ENCODE results near the gene RHOBTB1. TPM values are rescaled to one million over a fixed set of nuclear protein-coding genes. Genes with fewer than 3 reads are reported as not detected.
"Not testable (repeated sequence)": the region's sequence is repeated elsewhere in the genome, so short reads cannot be mapped to it uniquely, and the experiment has no call there.

Gene RHOBTB1
- total RNA-seq, 1 donor from 2014 or later: 11.0 TPM

GRCh38 chr10:60835049-60835448 lies 108.9 kb downstream of the RHOBTB1 start:
- Histone ChIP-seq H3K4me1 (no peaks in the 10 kb centered on the region), H3K4me3 (no peak overlapping the region), H3K9me3 (no peaks in the 10 kb centered on the region), H3K27ac (no peak overlapping the region), H3K27me3 (no peaks in the 10 kb centered on the region), H3K36me3 (no peaks in the 10 kb centered on the region)
- TF ChIP-seq POLR2AphosphoS5 (IDR thresholded peaks at IDR 0.05; ENCODE audit: insufficient read depth in 1 of 2, low read depth in 1 of 2) (no peak), CTCF (IDR thresholded peaks at IDR 0.05) (no peak), POLR2A (IDR thresholded peaks at IDR 0.05) (no peak)
- no peak for DNase-seq (ENCODE audit: extremely low spot score in 2 of 2)
- intact Hi-C loops (cut with DNase I): no loop called here

GRCh38 chr10:60834401-60834800 lies 109.6 kb downstream of the RHOBTB1 start:
- TF ChIP-seq POLR2A (IDR thresholded peaks at IDR 0.05) (no peak), POLR2AphosphoS5 (IDR thresholded peaks at IDR 0.05; ENCODE audit: insufficient read depth in 1 of 2, low read depth in 1 of 2) (no peak), CTCF (IDR thresholded peaks at IDR 0.05) (no peak)
- H3K27ac ChIP-seq: no peak overlapping the region
- H3K36me3 ChIP-seq: no peaks in the 10 kb centered on the region
- H3K4me3 ChIP-seq: no peak overlapping the region
- no peaks in the 10 kb centered on the region for H3K9me3 ChIP-seq
- intact Hi-C loops (cut with DNase I): no loop called here
- DNase-seq (ENCODE audit: extremely low spot score in 2 of 2): no peak
- H3K27me3 ChIP-seq: no peaks in the 10 kb centered on the region
- H3K4me1 ChIP-seq: no peaks in the 10 kb centered on the region

GRCh38 chr10:60832136-60832535 lies 111.8 kb downstream of the RHOBTB1 start:
- H3K4me1 ChIP-seq; DNase-seq (ENCODE audit: extremely low spot score in 2 of 2); H3K36me3 ChIP-seq; H3K9me3 ChIP-seq; intact Hi-C loops (cut with DNase I); H3K27ac ChIP-seq; H3K27me3 ChIP-seq; H3K4me3 ChIP-seq: not testable (repeated sequence)

GRCh38 chr10:60828489-60828852 lies 115.5 kb downstream of the RHOBTB1 start:
- Histone ChIP-seq H3K9me3 (no peaks in the 10 kb centered on the region), H3K27me3 (no peaks in the 10 kb centered on the region), H3K36me3 (no peaks in the 10 kb centered on the region), H3K4me3 (no peak overlapping the region), H3K4me1 (no peaks in the 10 kb centered on the region), H3K27ac (no peak overlapping the region)
- no peak for DNase-seq (ENCODE audit: extremely low spot score in 2 of 2)
- TF ChIP-seq POLR2AphosphoS5 (IDR thresholded peaks at IDR 0.05; ENCODE audit: insufficient read depth in 1 of 2, low read depth in 1 of 2) (no peak), CTCF (IDR thresholded peaks at IDR 0.05) (no peak), POLR2A (IDR thresholded peaks at IDR 0.05) (no peak)
- intact Hi-C loops (cut with DNase I): no loop called here

GRCh38 chr10:60827791-60828488 lies 116.0 kb downstream of the RHOBTB1 start:
- Histone ChIP-seq H3K27ac (no peak overlapping the region), H3K27me3 (no peaks in the 10 kb centered on the region), H3K4me1 (no peaks in the 10 kb centered on the region), H3K36me3 (no peaks in the 10 kb centered on the region), H3K4me3 (no peak overlapping the region), H3K9me3 (no peaks in the 10 kb centered on the region)
- no peak for DNase-seq (ENCODE audit: extremely low spot score in 2 of 2)
- no peak for TF ChIP-seq POLR2A (IDR thresholded peaks at IDR 0.05)
- peak in 1 of 2 donors; percentile 70 for TF ChIP-seq POLR2AphosphoS5 (IDR thresholded peaks at IDR 0.05; ENCODE audit: insufficient read depth in 1 of 2, low read depth in 1 of 2)
- no peak for TF ChIP-seq CTCF (IDR thresholded peaks at IDR 0.05)
- intact Hi-C loops (cut with DNase I): no loop called here
